HG03378 (cell line): ENCODE results near the gene ADIPOR2.
"Not testable (repeated sequence)": the region's sequence is repeated elsewhere in the genome, so short reads cannot be mapped to it uniquely, and the experiment has no call there.

Experiments
- ATAC-seq: cut with Tn5 transposase; IDR thresholded peaks from one replicate; pipeline ENCODE4 v1.9.1; 2021; ENCODE audit warnings: mild to moderate bottlenecking, moderate library complexity; ENCODE audit not compliant: unreplicated experiment

ADIPOR2 gene

DNA sequence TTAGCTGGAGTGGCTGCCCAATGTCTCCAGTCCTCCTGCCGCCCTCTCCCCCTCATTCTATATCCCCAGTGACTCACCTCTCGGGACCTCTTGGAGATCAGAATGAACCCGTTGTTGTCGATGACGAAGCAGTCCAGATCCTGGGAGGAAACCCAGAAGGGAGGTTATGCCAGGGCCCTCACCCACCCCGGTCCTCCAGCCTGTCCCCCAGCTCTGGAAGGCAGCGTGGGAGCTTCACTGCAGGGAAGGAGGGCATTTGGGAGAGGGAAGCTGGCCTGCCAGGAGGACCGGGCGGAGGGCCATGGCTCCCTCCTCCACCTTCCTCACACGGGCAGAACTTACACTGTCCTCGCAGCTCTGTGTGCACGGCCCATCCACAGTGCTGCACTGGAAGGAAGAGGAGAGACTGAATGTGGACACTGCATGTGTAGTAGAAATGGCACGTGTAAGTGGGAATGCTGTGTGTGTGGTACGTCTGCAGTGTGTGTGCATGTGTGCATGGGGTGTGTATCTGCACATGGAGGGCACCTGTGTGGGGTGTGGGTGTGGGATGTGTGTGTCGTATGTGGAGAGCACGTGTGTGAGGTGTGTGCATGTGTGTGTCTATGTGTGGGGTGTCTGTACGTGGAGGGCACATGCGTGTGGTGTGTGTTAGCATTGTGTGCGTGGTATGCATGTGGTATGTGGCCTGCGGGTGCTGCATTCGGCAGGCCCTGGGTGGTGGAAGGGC lies 119.5 kb downstream of the ADIPOR2 start:
- ATAC-seq: no peak

DNA sequence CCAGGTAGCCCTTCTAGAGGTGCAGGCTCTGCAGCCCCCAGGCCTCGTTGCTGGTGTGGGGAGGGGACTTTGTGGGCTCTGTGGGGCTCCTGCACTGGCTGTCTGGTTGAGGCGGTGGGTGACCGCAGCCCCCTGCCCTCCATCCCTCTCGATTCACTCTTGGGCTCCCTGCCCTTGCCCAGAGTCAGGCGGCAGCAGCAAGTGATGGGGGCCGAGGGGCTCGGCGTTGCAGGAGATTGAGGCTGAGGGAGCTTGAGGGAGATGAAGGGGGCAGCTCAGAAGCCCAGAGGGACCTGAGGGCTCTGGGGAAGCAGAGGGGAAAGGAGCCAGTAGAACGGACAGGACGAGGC lies 120.0 kb downstream of the ADIPOR2 start:
- no peak for ATAC-seq

DNA sequence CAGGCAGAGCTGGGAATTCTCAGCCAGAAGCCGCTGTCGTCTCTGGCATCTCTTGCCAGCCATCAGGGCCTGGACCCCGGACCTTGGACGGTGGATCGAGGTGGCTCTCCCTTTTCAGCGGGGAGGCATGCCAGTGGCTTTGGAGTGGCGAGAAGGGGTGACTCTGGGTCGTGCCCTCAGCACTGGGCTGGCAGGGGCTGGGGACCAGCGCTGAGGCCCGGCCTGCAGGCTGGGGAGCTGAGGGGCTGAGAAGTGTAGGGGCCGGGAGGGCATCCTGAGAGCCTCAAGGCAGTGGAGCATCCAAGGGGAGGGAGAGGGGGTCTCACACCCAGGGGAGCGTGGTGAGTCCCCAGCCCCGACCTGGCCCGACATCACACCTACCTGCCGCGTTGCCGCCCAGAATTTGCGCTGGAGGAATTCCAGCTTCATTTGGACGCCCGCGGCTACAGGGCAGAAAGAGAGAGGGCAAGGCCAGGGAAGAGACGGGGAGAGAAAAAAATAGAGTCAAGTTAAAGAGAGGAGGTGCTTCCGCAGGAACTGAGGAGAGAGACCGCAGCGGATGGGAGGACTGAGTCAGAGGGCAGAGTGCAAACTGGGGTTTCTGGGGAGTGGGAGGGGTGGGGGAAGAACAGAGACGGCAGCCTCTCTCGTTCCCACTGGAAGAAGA lies 120.5 kb downstream of the ADIPOR2 start:
- no peak for ATAC-seq

DNA sequence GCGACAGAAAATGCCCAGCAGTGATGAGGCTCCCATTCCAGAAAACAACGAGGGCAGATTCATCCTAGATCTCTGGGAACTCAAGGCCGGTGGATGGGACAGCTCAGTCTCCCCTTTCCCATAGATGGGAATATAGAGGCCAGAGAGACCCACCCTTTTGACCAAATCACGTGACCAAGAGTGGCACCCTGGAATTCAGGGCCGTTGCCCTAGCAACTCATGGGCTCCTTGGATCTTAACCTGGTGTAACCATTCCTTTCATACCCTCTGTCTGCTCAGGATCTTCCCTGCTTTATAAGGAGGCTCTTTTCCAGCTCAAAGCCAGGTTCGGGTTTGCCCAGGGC lies 121.0 kb downstream of the ADIPOR2 start:
- no peak for ATAC-seq

DNA sequence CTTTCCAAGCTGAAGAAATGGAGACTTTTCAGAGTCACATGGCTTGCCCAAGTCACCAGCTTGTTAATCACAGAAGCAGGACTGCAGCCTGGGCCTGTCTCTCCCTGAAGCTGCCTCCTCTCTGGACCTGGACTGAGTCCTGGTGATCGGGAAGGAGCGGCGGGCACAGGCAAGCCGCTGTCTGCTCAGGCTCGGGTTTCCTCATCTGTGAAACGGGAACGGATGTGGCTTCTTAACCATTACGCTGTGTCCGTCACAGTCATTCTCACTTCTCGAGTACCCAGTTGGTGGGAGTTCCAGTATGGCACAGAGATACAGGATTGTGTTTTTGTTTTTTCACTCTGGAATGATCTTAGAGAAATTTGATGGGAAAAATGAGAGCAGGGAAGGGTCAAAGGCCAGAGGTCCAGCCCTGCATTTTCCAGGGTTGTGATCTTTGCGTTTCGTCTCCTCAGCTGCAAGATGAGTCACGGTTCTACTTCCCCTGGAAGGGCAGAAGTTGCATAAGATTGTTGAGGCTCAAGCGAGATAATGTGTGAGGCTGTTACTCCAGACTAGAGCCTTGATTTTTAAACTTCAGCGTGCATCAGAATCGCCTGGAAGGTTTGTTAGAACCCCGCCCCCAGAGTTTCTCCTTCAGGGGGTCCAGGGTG lies 121.9 kb downstream of the ADIPOR2 start:
- ATAC-seq: no peak

DNA sequence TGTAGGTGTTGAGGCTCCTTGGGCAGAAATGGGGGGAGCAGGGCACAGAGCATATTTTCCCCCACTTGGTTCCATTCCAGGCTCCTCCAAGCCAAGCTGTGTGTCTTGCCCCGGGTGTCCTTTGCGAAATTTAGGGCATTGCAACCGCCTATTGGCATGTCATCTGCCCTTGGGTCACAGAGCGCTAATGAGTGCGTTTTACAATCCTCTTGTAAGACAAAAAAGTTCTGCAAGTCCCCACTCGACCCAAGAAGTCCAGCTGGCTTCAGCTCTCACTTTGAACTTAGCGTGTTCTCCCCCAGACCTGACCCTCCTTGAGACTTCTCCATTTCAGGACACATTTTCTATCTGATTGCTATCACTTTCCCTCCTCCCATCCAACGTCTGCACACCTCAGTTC lies 123.4 kb downstream of the ADIPOR2 start:
- ATAC-seq: no peak

DNA sequence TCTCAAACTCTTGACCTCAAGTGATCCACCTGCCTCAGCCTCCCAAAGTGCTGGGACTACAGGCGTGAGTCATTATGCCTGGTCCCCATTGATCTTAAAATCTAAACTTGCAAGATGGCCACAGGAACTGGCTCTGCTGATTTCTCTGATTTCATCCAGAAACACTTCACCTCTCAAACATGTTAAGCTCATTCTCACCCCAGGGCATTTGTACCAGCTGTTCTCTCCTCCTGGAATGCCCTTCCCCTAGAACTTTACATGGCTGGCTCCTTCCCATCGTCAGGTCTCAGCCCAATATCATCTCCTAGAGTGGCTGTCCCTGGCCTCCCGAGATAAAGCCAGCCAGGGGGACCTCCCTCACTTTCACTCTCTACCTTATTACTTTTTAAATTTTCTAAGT lies 124.2 kb downstream of the ADIPOR2 start:
- ATAC-seq: no peak

DNA sequence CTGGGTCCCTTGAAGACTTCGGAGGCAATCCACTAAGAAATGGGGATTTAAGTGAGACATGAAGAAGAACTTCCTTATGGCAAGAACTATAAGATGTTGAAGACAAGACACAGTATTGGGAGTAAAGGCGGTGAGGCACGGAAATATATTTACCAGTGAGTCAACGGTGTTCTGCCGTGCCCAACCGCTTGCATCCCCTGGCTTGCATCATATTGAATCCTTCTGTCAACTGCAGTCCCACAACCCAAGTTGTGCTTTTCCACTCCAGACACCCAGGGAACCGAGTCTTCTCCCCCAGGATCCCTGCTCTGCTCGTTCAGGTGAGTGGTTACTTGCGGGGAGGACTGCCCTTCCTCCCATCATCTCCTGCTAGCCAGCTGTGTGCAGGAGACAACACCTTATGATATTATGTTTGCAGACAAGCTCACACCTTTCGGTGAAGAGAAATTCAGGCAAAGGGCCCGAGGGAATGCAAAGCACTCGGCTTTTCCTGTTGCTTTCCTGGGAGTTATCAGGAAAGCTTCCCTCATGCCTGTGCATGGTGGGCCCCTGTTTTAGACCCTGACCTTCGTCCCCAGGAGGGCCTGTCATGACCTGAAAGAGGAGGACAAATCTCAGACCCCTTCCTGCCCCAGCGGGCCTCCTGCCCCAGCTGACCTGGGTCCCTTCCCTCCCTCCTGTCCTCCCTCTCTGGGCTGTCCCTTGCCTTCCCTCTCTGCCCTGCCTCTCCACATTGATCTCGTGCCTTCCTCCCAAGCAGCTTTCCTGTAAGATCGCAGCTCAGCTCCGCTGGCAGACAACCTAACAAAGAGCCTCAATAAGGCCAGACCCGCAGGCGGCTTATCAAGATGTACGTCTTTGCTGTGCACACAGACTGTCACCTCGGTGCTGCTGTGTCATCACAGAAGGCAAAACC lies 125.2 kb downstream of the ADIPOR2 start:
- no peak for ATAC-seq

DNA sequence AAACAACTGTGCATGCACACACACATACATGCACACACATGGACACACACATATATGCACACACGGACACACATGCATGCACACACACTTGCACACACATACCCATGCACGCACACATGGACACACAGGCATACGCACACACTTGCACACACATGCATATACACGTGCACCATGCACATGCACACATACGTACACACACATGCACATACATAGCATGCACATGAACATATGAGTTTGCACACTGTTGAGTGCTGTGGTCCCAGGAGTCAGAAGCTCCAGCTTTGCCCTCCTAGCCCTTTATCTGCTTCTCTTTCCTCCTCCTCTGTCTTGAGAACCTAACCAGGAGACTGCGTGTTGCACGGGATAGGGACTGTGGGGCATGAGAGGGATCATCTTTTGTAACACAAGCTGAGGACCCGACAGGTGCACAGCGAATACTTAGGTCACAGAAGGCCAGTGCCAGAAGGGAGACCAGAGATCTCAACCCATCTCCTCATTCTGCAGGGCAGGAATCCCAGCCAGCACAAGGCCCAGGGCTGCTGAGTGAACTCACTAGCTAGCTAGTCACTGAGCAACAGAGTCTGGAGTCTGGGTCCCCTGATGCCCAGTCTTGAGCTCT lies 126.0 kb downstream of the ADIPOR2 start:
- no peak for ATAC-seq

DNA sequence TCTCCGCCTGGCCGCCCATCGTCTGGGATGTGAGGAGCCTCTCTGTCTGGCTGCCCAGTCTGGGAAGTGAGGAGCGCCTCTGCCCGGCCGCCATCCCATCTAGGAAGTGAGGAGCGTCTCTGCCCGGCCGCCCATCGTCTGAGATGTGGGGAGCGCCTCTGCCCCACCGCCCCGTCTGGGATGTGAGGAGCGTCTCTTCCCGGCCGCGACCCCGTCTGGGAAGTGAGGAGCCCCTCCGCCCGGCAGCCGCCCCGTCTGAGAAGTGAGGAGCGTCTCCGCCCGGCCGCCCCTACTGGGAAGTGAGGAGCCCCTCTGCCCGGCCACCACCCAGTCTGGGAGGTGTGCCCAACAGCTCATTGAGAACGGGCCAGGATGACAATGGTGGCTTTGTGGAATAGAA lies 127.1 kb downstream of the ADIPOR2 start:
- not testable (repeated sequence) for ATAC-seq

DNA sequence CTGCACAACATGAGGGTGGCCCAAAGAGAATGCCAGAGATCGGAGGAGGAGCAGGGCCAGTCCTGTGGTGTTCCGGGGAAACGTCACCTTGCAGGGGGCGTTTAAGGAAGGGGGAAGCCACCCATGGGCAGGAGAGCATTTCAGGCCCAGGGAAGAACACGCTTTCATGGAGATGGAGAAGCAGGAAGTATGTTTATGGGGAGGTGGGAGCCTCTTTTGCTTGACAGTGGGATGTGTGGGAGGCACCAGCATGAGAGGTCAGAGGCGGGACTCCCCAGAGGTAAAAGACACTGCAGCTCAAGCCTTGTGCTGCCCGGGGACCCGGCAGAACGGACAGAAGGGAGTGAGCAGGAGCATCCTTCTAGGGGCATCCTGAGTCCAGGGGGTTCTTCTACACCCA lies 128.2 kb downstream of the ADIPOR2 start:
- no peak for ATAC-seq

DNA sequence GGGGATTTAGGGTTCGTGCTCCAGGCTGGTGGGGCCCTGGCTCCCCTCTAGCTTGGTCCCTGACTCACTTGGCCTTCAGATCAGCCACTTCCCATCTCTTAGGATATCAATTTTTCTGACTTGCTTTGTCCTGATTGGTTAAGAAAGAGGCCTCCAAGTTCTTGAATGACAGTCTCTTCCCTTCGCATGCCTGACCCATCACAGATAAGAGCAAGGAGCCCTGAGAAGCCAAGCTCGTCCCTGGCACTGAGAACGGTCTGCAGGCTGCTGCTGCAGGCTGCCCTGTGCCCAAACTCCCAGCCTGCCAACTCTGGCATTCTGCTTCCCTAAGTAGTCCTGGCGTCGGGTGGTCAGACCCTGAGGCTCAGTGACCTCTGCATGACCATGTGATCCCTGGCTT lies 128.7 kb downstream of the ADIPOR2 start:
- no peak for ATAC-seq

DNA sequence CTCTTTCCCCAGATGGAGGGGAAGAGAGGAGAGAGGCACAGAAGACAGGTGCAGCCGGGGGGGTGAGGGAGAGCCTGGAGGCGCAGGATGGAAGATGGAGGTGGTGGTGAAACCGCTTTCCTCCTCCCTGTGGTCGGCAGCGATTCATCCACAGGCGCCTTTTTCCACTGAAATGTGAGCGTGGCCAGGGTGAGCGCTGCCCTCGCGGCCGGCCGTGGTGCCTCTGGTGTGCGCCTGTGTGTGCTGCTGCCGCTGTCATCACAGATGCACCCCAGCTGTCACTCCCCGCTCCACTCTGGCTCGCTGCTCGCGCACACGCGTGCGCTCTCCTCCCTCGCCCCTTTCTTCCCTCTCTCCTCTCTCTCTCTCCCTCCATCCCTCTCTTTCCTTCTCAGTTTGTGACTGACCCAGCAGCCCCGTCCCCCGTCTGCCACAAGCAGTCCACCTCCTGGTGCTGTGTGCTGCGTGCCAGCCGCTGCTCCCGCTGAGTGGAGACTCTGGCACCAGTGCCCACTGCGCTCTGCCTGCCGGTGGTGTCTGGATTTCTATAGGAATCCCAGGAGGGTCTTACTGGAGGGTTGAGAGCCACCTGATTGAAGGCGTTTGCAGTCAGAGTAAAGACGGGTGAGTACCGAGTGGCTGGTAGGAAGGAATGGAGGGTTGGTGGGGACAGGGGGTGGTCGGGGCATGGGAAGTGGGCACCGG lies 129.5 kb downstream of the ADIPOR2 start, which contains the start of gene LRTM2:
Gene LRTM2 (plus strand): TSS at position 375 of the 705 bp plus-strand sequence. CDS start 7,584 bp downstream, outside the sequence.
- ATAC-seq: no peak

DNA sequence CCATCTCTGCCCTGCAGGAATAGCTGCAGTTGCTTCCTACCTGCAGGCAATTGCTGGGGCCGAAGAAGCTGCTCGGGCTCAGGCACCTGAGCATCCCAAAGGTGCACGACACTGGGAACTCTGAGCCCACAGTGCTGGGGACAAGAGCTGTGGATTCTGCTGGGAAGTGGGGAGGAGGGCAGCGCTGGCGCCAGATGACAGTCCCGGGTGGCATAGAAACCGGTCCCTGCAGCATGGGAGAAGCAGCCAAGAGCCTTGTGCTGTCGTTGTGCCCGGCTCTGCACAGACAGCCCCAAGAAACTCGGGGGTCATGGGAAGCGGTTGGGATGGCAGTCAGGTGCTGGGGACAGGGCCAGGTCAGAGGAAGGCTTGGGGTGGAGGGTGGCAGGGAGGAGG lies 130.0 kb downstream of the ADIPOR2 start:
- no peak for ATAC-seq

DNA sequence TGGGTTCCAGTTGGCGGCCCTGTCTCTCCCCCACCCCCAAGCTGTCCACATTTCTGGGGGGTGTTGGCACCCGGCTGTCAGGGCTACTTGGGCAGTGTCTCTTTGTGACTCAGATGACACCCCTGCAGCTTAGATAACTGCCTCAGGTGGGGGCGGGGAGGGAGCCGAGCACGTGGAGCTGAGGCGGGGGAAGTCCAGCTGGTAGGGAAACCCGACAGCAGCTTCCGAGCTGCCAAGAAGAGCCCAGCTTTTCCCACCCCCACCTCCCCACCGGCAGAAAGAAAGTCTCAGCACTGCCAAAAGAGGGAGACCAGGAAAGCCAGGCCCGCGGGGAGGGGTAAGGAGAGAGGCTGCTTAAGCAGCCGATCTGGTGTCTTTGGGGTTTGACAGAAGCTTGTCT lies 130.9 kb downstream of the ADIPOR2 start:
- no peak for ATAC-seq

DNA sequence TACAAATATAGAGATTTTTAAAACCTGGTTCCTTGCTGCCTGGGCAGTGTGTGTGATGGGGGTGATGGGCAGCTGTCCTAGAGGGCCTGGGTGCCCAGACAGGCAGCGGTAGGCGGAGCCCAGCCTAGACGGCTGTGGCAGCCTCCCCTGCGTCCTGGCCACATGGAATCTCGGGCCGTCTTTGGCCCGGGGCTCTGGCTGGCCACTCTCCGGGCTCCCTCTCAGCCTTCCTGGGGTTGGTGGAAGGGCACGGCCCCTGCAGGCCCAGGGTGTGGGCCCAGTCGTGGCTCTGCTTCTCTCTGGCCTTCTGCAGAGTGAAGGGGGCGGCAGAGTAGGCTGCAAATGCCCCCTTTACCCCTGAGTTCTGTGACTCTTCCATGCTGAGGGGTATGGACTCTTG lies 131.8 kb downstream of the ADIPOR2 start:
- no peak for ATAC-seq

DNA sequence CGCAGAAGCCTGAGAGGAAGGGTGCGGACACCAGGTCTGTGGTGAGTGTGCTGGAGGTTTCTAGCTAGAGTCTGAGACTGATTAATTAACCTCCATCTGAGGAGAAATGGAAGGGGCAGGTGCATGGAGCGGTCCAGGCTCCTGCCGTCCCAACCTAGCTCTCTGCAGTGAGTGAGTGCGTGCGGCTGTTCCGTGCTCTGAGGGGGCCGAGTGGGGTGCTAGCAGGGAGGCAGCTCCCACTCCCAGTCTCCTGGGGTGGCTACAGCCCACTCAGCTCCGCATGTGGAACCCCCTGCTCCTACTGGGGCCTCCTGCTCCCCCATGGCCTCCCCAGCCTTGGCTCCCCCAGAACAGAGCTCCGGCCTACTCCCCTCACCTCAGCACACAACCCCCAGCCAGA lies 132.4 kb downstream of the ADIPOR2 start:
- no peak for ATAC-seq

DNA sequence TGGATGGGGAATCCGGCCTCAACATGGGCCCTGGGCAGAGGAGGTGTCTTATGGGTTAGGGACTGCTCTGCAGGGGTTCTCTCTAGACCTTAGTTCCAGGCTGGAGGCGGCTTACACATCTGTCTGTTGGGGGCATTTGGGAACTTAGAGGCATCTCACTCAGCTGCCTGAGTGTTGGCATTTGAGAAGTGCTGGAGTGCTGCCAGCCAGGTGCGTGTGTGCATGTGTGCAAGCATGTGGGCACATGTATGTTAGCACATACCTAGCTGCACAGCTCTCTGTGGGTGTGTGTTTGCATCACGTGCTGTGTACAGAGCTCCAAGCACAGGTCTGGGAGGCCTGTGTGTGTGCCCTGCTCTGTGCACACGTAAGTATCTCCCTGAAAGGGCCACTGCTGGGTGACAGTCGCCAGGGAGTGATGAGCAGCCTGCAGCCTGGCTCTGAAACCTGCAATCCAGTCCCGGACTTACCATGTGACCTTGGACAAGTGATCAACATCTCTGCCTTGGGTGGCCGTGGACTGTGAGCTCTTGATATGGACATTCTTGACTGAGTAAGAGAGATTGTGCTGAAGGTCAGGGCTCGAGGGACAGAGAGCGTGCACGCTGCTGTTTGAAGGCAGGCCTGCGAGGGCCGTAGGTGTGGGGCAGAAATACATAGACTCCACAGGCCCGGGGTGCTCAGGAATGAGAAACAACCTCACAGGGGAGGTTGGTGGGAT lies 134.7 kb downstream of the ADIPOR2 start:
- ATAC-seq: no peak

DNA sequence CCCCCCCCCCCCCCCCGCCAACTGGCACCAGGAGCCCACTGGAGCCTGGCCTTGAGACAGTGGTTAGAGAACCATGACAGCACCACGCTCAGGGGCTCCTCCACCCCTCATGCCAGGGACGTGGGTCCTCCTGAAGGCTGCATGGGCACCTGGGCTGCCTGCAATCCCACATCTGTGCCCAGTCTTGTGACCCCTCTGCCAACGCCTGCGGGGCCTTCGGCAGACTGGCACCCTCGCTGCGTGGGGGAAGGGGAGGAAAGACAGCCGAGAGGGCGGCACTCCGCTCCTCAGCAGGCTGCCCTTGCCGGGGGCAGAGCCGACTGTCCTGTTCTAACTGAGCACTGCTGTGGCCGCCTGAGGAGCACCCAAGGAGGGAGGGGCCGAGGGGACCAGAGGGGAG lies 135.5 kb downstream of the ADIPOR2 start:
- ATAC-seq: no peak
